ENCODE data around the gene NCOA1.

The NCOA1 gene

GRCh38 chr2:24740142-24740541, 249.1 kb downstream of the NCOA1 start:
- no peak for TF ChIP-seq CTCF (IDR thresholded peaks at IDR 0.05; ENCODE audit: control extremely low read depth, extremely low read depth, low read depth, missing control alignments)
- no peak for DNase-seq (ENCODE audit: extremely low spot score)
- CTCF ChIA-PET, result no interaction called here
- POLR2A ChIA-PET, result no interaction called here

- ChIA-PET CTCF (interaction anchor here (1.5 to 2.1 kb wide), 2 partner anchors 13 to 14 kb away, joined by 3 to 7 read pairs; no protein-coding TSS in a partner anchor), POLR2A (no interaction called here)
- no peak for DNase-seq (ENCODE audit: extremely low spot score)
- TF ChIP-seq CTCF (IDR thresholded peaks at IDR 0.05; ENCODE audit: control extremely low read depth, extremely low read depth, low read depth, missing control alignments), result no peak
These were observed 251.7 kb downstream of the NCOA1 start for GRCh38 chr2:24742730-24743129.

DNA sequence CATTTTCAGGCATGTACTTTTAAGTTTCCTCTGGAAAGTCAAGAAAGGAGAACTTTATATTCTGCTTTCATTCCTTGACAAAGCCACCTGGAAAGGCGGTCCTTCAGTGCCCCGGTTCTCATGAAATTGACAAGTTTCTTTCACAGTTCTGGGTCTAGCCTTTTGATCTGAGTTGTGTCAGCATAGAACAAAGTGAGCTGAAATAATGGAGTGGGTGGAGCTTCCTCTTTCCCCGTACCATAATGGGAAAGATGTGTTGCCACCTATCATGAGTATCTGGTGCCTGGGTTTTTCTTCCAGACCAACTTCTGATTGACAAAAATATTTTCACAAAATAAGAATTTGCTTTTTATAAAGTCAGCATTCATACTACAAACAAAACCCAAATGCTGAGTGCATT, 252.9 kb downstream of the NCOA1 start:
- no peak for TF ChIP-seq CTCF (IDR thresholded peaks at IDR 0.05; ENCODE audit: control extremely low read depth, extremely low read depth, low read depth, missing control alignments)
- no peak for DNase-seq (ENCODE audit: extremely low spot score)
- POLR2A ChIA-PET, result no interaction called here
- CTCF ChIA-PET, result interaction anchor here (0.9 to 2.1 kb wide), 3 partner anchors 12 to 33 kb away, joined by 3 to 7 read pairs (median 3); no protein-coding TSS in a partner anchor

DNA sequence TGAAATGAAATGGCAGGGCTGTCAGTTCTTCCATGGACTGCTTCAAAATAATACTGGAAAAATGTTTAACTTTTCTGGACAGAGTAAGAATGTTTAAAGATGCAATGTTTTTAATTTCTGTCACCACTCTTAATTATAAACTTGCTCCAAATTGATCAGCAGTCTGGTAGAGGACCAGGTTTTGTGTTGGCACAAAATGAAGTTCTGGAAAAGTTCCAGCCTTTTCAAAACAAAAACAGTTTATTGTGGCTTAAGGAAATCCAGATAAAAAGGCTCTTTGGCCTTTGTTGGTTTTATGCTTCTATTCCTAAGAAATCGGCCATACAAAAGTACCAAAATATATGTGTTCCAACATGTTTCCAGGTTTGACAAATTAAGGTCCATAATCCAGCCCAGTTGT, 253.3 kb downstream of the NCOA1 start:
- ChIA-PET POLR2A (no interaction called here), CTCF (interaction anchor here (0.9 to 1.9 kb wide), 3 partner anchors 13 to 34 kb away, joined by 3 to 4 read pairs (median 3); no protein-coding TSS in a partner anchor)
- DNase-seq (ENCODE audit: extremely low spot score), result no peak
- TF ChIP-seq CTCF (IDR thresholded peaks at IDR 0.05; ENCODE audit: control extremely low read depth, extremely low read depth, low read depth, missing control alignments), result no peak

GRCh38 chr2:24745825-24746224, 254.8 kb downstream of the NCOA1 start:
- no peak for TF ChIP-seq CTCF (IDR thresholded peaks at IDR 0.05; ENCODE audit: control extremely low read depth, extremely low read depth, low read depth, missing control alignments)
- CTCF ChIA-PET, result interaction anchor here (1.9 kb wide), 1 partner anchor 12 kb away, joined by 4 read pairs; no protein-coding TSS in a partner anchor
- DNase-seq (ENCODE audit: extremely low spot score), result no peak
- POLR2A ChIA-PET, result no interaction called here

DNA sequence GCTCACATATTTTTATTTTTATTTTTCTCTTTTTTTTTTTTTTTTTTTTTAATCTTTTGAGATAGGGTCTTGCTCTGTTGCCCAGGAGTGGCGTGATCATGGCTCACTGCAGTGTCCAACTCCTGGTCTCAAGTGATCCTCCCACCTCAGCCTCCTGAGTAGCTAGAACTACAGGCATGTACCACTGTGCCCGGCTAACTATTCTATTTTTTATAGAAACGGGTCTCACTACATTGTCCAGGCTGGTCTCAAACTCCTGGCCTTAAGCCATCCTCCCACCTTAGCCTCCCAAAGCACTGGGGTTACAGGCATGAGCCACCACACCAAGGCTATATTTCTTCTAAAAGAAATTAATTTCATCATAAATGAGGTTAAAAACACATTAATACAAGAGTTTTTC, 256.2 kb downstream of the NCOA1 start:
- CTCF ChIA-PET, result no interaction called here
- no peak for DNase-seq (ENCODE audit: extremely low spot score)
- TF ChIP-seq CTCF (IDR thresholded peaks at IDR 0.05; ENCODE audit: control extremely low read depth, extremely low read depth, low read depth, missing control alignments), result no peak
- POLR2A ChIA-PET, result no interaction called here

Measured in GM10248 (cell line).